GM12878 (cell line): ENCODE data around the gene B4GALNT4. TPM values are rescaled to one million over a fixed set of nuclear protein-coding genes. Genes with fewer than 3 reads are reported as not detected.

Experiments used
- ATAC-seq: fragments of 200-7000 bp; cut with Tn5 transposase; 3 replicates; pipeline ENCODE4 v1.9.1; 2020; ENCODE audit warnings: mild to moderate bottlenecking, moderate library complexity
- BruUV-seq: library from RNA; stranded (reverse); fragments of 400-500 nt; replicated peaks from 2 replicates; lab custom pipeline; 2021; lab: Mats Ljungman, UMichigan
- CTCF ChIA-PET: fragments of 300-600 bp; sonication (Branson Sonifier 250); formaldehyde crosslinking; extraction: SDS; loops from one replicate; lab custom pipeline; 2021; ENCODE audit warnings: inconsistent platforms; lab: Yijun Ruan, JAX
- POLR2A ChIA-PET: fragments of 350-600 bp; formaldehyde crosslinking; extraction: SDS; loops from one replicate; lab custom pipeline; 2021; ENCODE audit warnings: inconsistent platforms; lab: Charles Lee
- RAD21 ChIA-PET: fragments of 300-600 bp; sonication (Branson Sonifier 250); formaldehyde crosslinking; loops from one replicate; lab custom pipeline; 2023; ENCODE audit warnings: antibody characterized with exemption; ENCODE audit not compliant: unreplicated experiment; lab: Charles Lee
- SMC1A ChIA-PET: fragments of 300-600 bp; sonication (Branson Sonifier 250); formaldehyde crosslinking; loops from one replicate; lab custom pipeline; 2023; ENCODE audit not compliant: unreplicated experiment, uncharacterized antibody; lab: Charles Lee
- DNase-seq: peaks from one replicate; pipeline ENCODE4 v3.0.0-alpha.2; 2011; ENCODE audit warnings: low read depth, low spot score
- FAIRE-seq: peaks from 3 replicates; lab custom pipeline; 2011; peaks lifted over from hg19 to GRCh38; lab: Jason Lieb, UNC
- H2AFZ ChIP-seq: 2 replicates; pipeline ENCODE4 v1.6.0; 2011; ENCODE audit warnings: low read depth, low read length, control low read depth; ENCODE audit not compliant: control insufficient read depth
- H3K27ac ChIP-seq: 2 replicates; pipeline ENCODE4 v1.5.1; 2011; ENCODE audit warnings: control low read depth; ENCODE audit not compliant: control insufficient read depth, insufficient read depth
- H3K27me3 ChIP-seq, 2 experiments: replicated peaks in 1 of 2; 2 replicates each; pipeline versions ENCODE4 v1.6.0 to v1.6.1; 2011; ENCODE audit warnings: low read length in 1 of 2; ENCODE audit not compliant: control insufficient read depth in 2 of 2, insufficient read depth in 2 of 2
- H3K36me3 ChIP-seq, 2 experiments: 2 replicates each; pipeline ENCODE4 v1.5.1; 2011; ENCODE audit warnings: low read length in 1 of 2; ENCODE audit not compliant: control insufficient read depth in 2 of 2, insufficient read depth in 2 of 2
- H3K4me1 ChIP-seq: 2 replicates; pipeline ENCODE4 v1.6.1; 2011; ENCODE audit warnings: mild to moderate bottlenecking, low read length, moderate library complexity, mixed read lengths; ENCODE audit not compliant: control insufficient read depth, insufficient read depth
- H3K4me2 ChIP-seq: 2 replicates; pipeline ENCODE4 v1.6.0; 2011; ENCODE audit warnings: control low read depth; ENCODE audit not compliant: control insufficient read depth, insufficient read depth
- H3K4me3 ChIP-seq: fragments of 200-600 bp; sonication (generic); 2 replicates; pipeline ENCODE4 v1.5.1; 2016
- H3K79me2 ChIP-seq: 2 replicates; pipeline ENCODE4 v1.6.0; 2011; ENCODE audit warnings: low read length; ENCODE audit not compliant: control insufficient read depth, insufficient read depth
- H3K9ac ChIP-seq: 2 replicates; pipeline ENCODE4 v1.8.0; 2011; ENCODE audit warnings: low read length, control low read depth, mixed read lengths; ENCODE audit not compliant: control insufficient read depth, insufficient read depth
- H3K9me3 ChIP-seq: replicated peaks from 3 replicates; pipeline ENCODE4 v1.5.1; 2011; ENCODE audit warnings: mild to moderate bottlenecking, low read length; ENCODE audit not compliant: control insufficient read depth, insufficient read depth
- H4K20me1 ChIP-seq: 2 replicates; pipeline ENCODE4 v1.6.0; 2011; ENCODE audit not compliant: control insufficient read depth, insufficient read depth
- CBX3 ChIP-seq: fragments of 200-600 bp; sonication (generic); IDR thresholded peaks from 2 replicates; pipeline ENCODE4 v1.6.1; 2016; ENCODE audit warnings: low read depth, borderline replicate concordance
- CEBPZ ChIP-seq: fragments of 150-350 bp; IDR thresholded peaks from 2 replicates; pipeline ENCODE4 v1.6.1; 2016; ENCODE audit warnings: low read depth, low read length
- DPF2 ChIP-seq: fragments of 450-650 bp; IDR thresholded peaks from 2 replicates; pipeline ENCODE4 v1.6.1; 2017; ENCODE audit warnings: mild to moderate bottlenecking
- EP300 ChIP-seq, 2 experiments: fragments of 150-350 bp in 1 of 2; IDR thresholded peaks; 2 replicates each; pipeline ENCODE4 v1.6.1; 2011 to 2012; ENCODE audit warnings: low read depth in 2 of 2, low read length in 2 of 2, borderline replicate concordance in 1 of 2, improper control_type of control experiment in 1 of 2, inconsistent platforms in 1 of 2; ENCODE audit not compliant: control insufficient read depth in 1 of 2
- MXI1 ChIP-seq: fragments of 150-350 bp; IDR thresholded peaks from 2 replicates; pipeline ENCODE4 v1.6.1; 2011; ENCODE audit warnings: low read depth, mild to moderate bottlenecking, inconsistent platforms, low read length, improper control_type of control experiment
- NKRF ChIP-seq: fragments of 450-650 bp; conservative IDR thresholded peaks from 2 replicates; pipeline ENCODE4 v1.6.1; 2017; ENCODE audit warnings: mild to moderate bottlenecking, moderate library complexity
- PML ChIP-seq: IDR thresholded peaks from 2 replicates; pipeline ENCODE4 v1.6.1; 2012; ENCODE audit warnings: low read length, inconsistent platforms
- POLR2AphosphoS5 ChIP-seq: IDR thresholded peaks from 2 replicates; pipeline ENCODE4 v1.6.1; 2011; ENCODE audit warnings: mild to moderate bottlenecking, low read length, inconsistent platforms
- RELB ChIP-seq: fragments of 450-650 bp; IDR thresholded peaks from 2 replicates; pipeline ENCODE4 v1.6.1; 2017; ENCODE audit warnings: low read depth, mild to moderate bottlenecking, moderate library complexity
- SREBF1 ChIP-seq: IDR thresholded peaks from 2 replicates; pipeline ENCODE4 v1.6.1; 2012; ENCODE audit warnings: mild to moderate bottlenecking, low read length
- SRF ChIP-seq, 2 experiments: IDR thresholded peaks; 2 replicates each; pipeline ENCODE4 v1.6.1; 2011; ENCODE audit warnings: low read depth in 2 of 2, low read length in 2 of 2, mild to moderate bottlenecking in 1 of 2, moderate library complexity in 1 of 2
- ZNF217 ChIP-seq: fragments of 450-650 bp; IDR thresholded peaks from 2 replicates; pipeline ENCODE4 v1.6.1; 2017; ENCODE audit warnings: antibody characterized with exemption, mild to moderate bottlenecking
- ZNF24 ChIP-seq: fragments of 450-650 bp; IDR thresholded peaks from 2 replicates; pipeline ENCODE4 v1.6.1; 2017; ENCODE audit warnings: antibody characterized with exemption, mild to moderate bottlenecking
- whole genome bisulfite sequencing: methylation state at CpG from one replicate; pipeline ENCODE4 v1.1.6; 2016; ENCODE audit warnings: low lambda C conversion rate; ENCODE audit not compliant: insufficient replicate concordance, insufficient coverage; ENCODE audit errors: missing lambda C conversion rate; 5-methylcytosine and 5-hydroxymethylcytosine counted together
- in situ Hi-C: fragments of 300-500 bp; cut with MboI; formaldehyde crosslinking; loops from 9 replicates; pipeline ENCODE4 v1.14.3; 2018; ENCODE audit warnings: mixed read lengths
- intact Hi-C: fragments of 100-400 bp; cut with micrococcal nuclease; formaldehyde crosslinking; loops from one replicate; pipeline ENCODE4 v1.14.2; 2022; ENCODE audit not compliant: unreplicated experiment
- polyA plus RNA-seq, 11 experiments: library from polyadenylated mRNA; depleted of rRNA in 4 of 11; unstranded in 6 of 11; stranded (reverse) in 5 of 11; fragments of >200 nt; fragmentation: Nextera tagmentation in 4 of 11; fragmentation: Illumina TruSeq in 1 of 11; extraction: Ambion mirVana in 4 of 11; extraction: Trizol in 1 of 11; gene quantifications; 1 replicate in 1 of 11; 2 replicates in 10 of 11; pipeline versions ENCODE4 v1.2.1 to v1.2.3, GENCODE V29; 2011 to 2016; ENCODE audit warnings: inconsistent platforms in 2 of 11, missing spikeins in 2 of 11, low read depth in 1 of 11
- total RNA-seq, 4 experiments: library from RNA; depleted of rRNA in 3 of 4; stranded (reverse); fragments of >200 nt in 3 of 4; fragmentation: Illumina TruSeq in 1 of 4; extraction: Trizol in 1 of 4; gene quantifications; 2 replicates each; pipeline versions ENCODE4 v1.2.1 to v1.2.3, GENCODE V29; 2013 to 2021

B4GALNT4 gene
- total and polyA plus RNA-seq, 10 of the 15 experiments (the other 5 are each of a cell fraction or from before 2014, with no cell fraction given), result 0.04 to 0.82 (median 0.40) TPM; not detected in 6

GRCh38 chr11:409600-410483, 40.5 kb downstream of the B4GALNT4 start:
- Histone ChIP-seq H3K79me2 (no peaks in the 10 kb centered on the region), H4K20me1 (no peaks in the 10 kb centered on the region), H3K27me3 (no peaks in the 10 kb centered on the region), H2AFZ (no peak overlapping the region), H3K4me3 (no peak overlapping the region), H3K4me1 (peaks cover 6% of the 10 kb centered on the region; the same call in 1 of the 2 replicates), H3K36me3 (no peaks in the 10 kb centered on the region), H3K9me3 (no peaks in the 10 kb centered on the region), H3K9ac (no peak overlapping the region), H3K4me2 (no peak overlapping the region), H3K27ac (no peak overlapping the region)
- CTCF ChIA-PET, result no interaction called here
- POLR2A ChIA-PET, result interaction anchor here (0.5 kb wide), 1 partner anchor 180 kb away, joined by 3 read pairs; no protein-coding TSS in a partner anchor
- intact Hi-C loops (no loop called here), in situ Hi-C loops (no loop called here)
- BruUV-seq, result no TSS peak
- ATAC-seq, result no peak
- SMC1A ChIA-PET, result no interaction called here
- FAIRE-seq, result no peak
- DNase-seq, result no peak
- RAD21 ChIA-PET, result no interaction called here
- WGBS, result 49% methylated on average over 18 of the region's 18 CpGs
- TF ChIP-seq CEBPZ (no peak), ZNF217 (no peak), PML (no peak), DPF2 (no peak), RELB (no peak), ZNF24 (no peak), CBX3 (no peak), NKRF (no peak), MXI1 (no peak), POLR2AphosphoS5 (no peak), SREBF1 (no peak), SRF (IDR thresholded peaks at IDR 0.05; ENCODE audit: low read depth in 2 of 2, low read length in 2 of 2) (no peak), EP300 (IDR thresholded peaks at IDR 0.05; ENCODE audit: borderline replicate concordance in 1 of 2, control insufficient read depth in 1 of 2, low read depth in 2 of 2, low read length in 2 of 2) (no peak)
